B cell (primary cell): ENCODE data around the gene TRMT2A. TPM values are rescaled to one million over a fixed set of nuclear protein-coding genes. Genes with fewer than 3 reads are reported as not detected.
A peak's percentile ranks its signal among the peaks of the same experiment; 100 is the strongest.

ENCODE experiments used
- ATAC-seq: fragments of 200-7000 bp; cut with Tn5 transposase; one replicate; pipeline ENCODE4 v1.10.0; 2021; ENCODE audit warnings: low read depth, mild to moderate bottlenecking, moderate number of reproducible peaks, moderate library complexity
- CTCF ChIA-PET: fragments of 350-600 bp; sonication (Branson Sonifier 250); formaldehyde crosslinking; loops from one replicate; lab custom pipeline; 2021; ENCODE audit warnings: antibody characterized with exemption, inconsistent platforms; lab: Charles Lee
- POLR2A ChIA-PET: fragments of 350-600 bp; sonication (Branson Sonifier 250); formaldehyde crosslinking; loops from one replicate; lab custom pipeline; 2021; ENCODE audit warnings: antibody characterized with exemption; lab: Charles Lee
- DNase-seq: peaks from one replicate; pipeline ENCODE4 v3.0.0; 2013
- H2AFZ ChIP-seq: 2 replicates; pipeline ENCODE4 v1.6.1; 2012; ENCODE audit warnings: mild to moderate bottlenecking, low read depth, low read length; ENCODE audit not compliant: insufficient read depth, poor library complexity, severe bottlenecking
- H3K27ac ChIP-seq, 2 donors: 1 replicate in 1 of 2; 2 replicates in 1 of 2; pipeline ENCODE4 v1.5.1; 2012 to 2013; ENCODE audit warnings: low read length in 2 of 2, mild to moderate bottlenecking in 2 of 2, moderate library complexity in 1 of 2
- H3K27me3 ChIP-seq, 4 experiments: fragments of 200-600 bp in 1 of 4; sonication (generic) in 1 of 4; replicated peaks in 1 of 4; 1 replicate in 2 of 4; 2 replicates in 2 of 4; pipeline versions ENCODE4 v1.6.1 to v1.7.0; 2013 to 2016; ENCODE audit warnings: low read length in 3 of 4, mild to moderate bottlenecking in 2 of 4, mixed read lengths in 1 of 4, moderate library complexity in 1 of 4; ENCODE audit not compliant: insufficient read depth in 4 of 4, control insufficient read depth in 3 of 4; ENCODE audit errors: control extremely low read depth in 1 of 4
- H3K36me3 ChIP-seq, 2 experiments: replicated peaks in 1 of 2; 1 replicate in 1 of 2; 2 replicates in 1 of 2; pipeline versions ENCODE4 v1.6.1 to v1.7.1; 2013; ENCODE audit warnings: low read length in 1 of 2; ENCODE audit not compliant: insufficient read depth in 2 of 2, control insufficient read depth in 1 of 2; ENCODE audit errors: control extremely low read depth in 1 of 2, extremely low read depth in 1 of 2
- H3K4me1 ChIP-seq, 2 donors: fragments of 200-600 bp in 1 of 2; sonication (generic) in 1 of 2; 1 replicate in 1 of 2; 2 replicates in 1 of 2; pipeline versions ENCODE4 v1.5.1 to v1.6.1; 2013 to 2017; ENCODE audit warnings: low read length in 2 of 2; ENCODE audit not compliant: control insufficient read depth in 2 of 2, insufficient read depth in 2 of 2
- H3K4me2 ChIP-seq: replicated peaks from 2 replicates; pipeline ENCODE3; 2012; ENCODE audit warnings: mild to moderate bottlenecking, low read depth, low read length; ENCODE audit not compliant: poor library complexity, severe bottlenecking
- H3K4me3 ChIP-seq, 5 experiments: fragments of 200-600 bp in 1 of 5; sonication (generic) in 1 of 5; 1 replicate in 3 of 5; 2 replicates in 2 of 5; pipeline versions ENCODE4 v1.5.1 to v1.7.0; 2011 to 2016; ENCODE audit warnings: low read length in 4 of 5, mild to moderate bottlenecking in 4 of 5, low read depth in 2 of 5, control low read depth in 1 of 5, moderate library complexity in 1 of 5; ENCODE audit not compliant: insufficient read depth in 1 of 5; ENCODE audit errors: control extremely low read depth in 1 of 5, extremely low read depth in 1 of 5
- H3K79me2 ChIP-seq: fragments of 200-600 bp; sonication (generic); one replicate; pipeline ENCODE4 v1.6.0; 2016; ENCODE audit warnings: low read length; ENCODE audit not compliant: control insufficient read depth, insufficient read depth
- H3K9ac ChIP-seq: fragments of 200-600 bp; sonication (generic); 2 replicates; pipeline ENCODE4 v1.6.1; 2017; ENCODE audit warnings: mild to moderate bottlenecking, low read length, moderate library complexity
- H3K9me3 ChIP-seq, 3 donors: one replicate each; pipeline versions ENCODE4 v1.6.1 to v1.7.1; 2013; ENCODE audit warnings: low read length in 2 of 3; ENCODE audit not compliant: control insufficient read depth in 2 of 3, insufficient read depth in 1 of 3; ENCODE audit errors: control extremely low read depth in 1 of 3
- H4K20me1 ChIP-seq: 2 replicates; pipeline ENCODE4 v1.6.0; 2012; ENCODE audit warnings: mild to moderate bottlenecking, low read length; ENCODE audit not compliant: insufficient read depth, control insufficient read depth, poor library complexity, severe bottlenecking
- H3K27ac Mint-ChIP-seq: one replicate; pipeline ENCODE4 v1.8.0; 2021; ENCODE audit warnings: mixed read lengths
- H3K27me3 Mint-ChIP-seq: one replicate; pipeline ENCODE4 v1.8.0; 2021; ENCODE audit warnings: mixed read lengths
- H3K4me1 Mint-ChIP-seq: one replicate; pipeline ENCODE4 v1.8.0; 2021; ENCODE audit warnings: mixed read lengths
- H3K4me3 Mint-ChIP-seq: one replicate; pipeline ENCODE4 v1.8.0; 2021; ENCODE audit warnings: mixed read lengths
- H3K9me3 Mint-ChIP-seq: one replicate; pipeline ENCODE4 v1.8.0; 2022; ENCODE audit warnings: mixed read lengths; ENCODE audit not compliant: insufficient read depth
- CTCF ChIP-seq: fragments of 200-600 bp; IDR thresholded peaks from one replicate; pipeline ENCODE4 v1.8.0; 2022; ENCODE audit warnings: antibody characterized with exemption, mild to moderate bottlenecking
- EZH2 ChIP-seq: IDR thresholded peaks from 2 replicates; pipeline ENCODE4 v1.6.1; 2012; ENCODE audit warnings: borderline replicate concordance, low read depth, mild to moderate bottlenecking, moderate library complexity, low read length; ENCODE audit not compliant: insufficient read depth, poor library complexity, severe bottlenecking
- WGBS: methylation state at CpG from one replicate; pipeline ENCODE4 v1.1.5; 2013; ENCODE audit warnings: missing lambda C conversion rate; ENCODE audit not compliant: insufficient coverage; 5-methylcytosine and 5-hydroxymethylcytosine counted together
- intact Hi-C: fragments of 100-400 bp; cut with micrococcal nuclease; formaldehyde crosslinking; loops from one replicate; pipeline ENCODE4 v1.10.0; 2022
- polyA plus RNA-seq: library from polyadenylated mRNA; depleted of rRNA; stranded (reverse); fragments of >200 nt; gene quantifications from 2 replicates; pipeline ENCODE4 v1.2.3, GENCODE V29; 2012
- total RNA-seq, 2 donors: library from RNA; stranded (reverse); fragments of 120-200 nt in 1 of 2; gene quantifications; 1 replicate in 1 of 2; 2 replicates in 1 of 2; pipeline versions ENCODE4 v1.2.3 to v1.2.4, GENCODE V29; 2013 to 2022

TRMT2A gene
- total and polyA plus RNA-seq, 2 donors (not counting 1 experiment from before 2014, with no cell fraction given), result 95.7 to 144 TPM

GRCh38 chr22:20064545-20065262, 52.3 kb downstream of the TRMT2A start:
- Histone ChIP-seq H2AFZ (no peak overlapping the region), H3K27ac (no peak overlapping the region), H4K20me1 (peaks cover 9% of the 10 kb centered on the region), H3K4me3 (no peak overlapping the region), H3K9ac (no peak overlapping the region), H3K27me3 (no peaks in the 10 kb centered on the region), H3K4me1 (no peaks in the 10 kb centered on the region), H3K79me2 (no peaks in the 10 kb centered on the region), H3K36me3 (peaks cover 0 to 28% of the 10 kb centered on the region in 2 experiments), H3K4me2 (no peak overlapping the region), H3K9me3 (no peaks in the 10 kb centered on the region)
- ChIA-PET POLR2A (no interaction called here), CTCF (interaction anchor here (0.6 kb wide), 1 partner anchor 737 kb away, joined by 3 read pairs; no protein-coding TSS in a partner anchor)
- TF ChIP-seq EZH2 (no peak), CTCF (no peak)
- no peaks in the 10 kb centered on the region for H3K4me1 Mint-ChIP-seq
- intact Hi-C loops, result no loop called here
- no peaks in the 10 kb centered on the region for H3K27me3 Mint-ChIP-seq
- H3K4me3 Mint-ChIP-seq, result no peak overlapping the region
- ATAC-seq (no peak), DNase-seq (no peak)
- no peaks in the 10 kb centered on the region for H3K9me3 Mint-ChIP-seq
- WGBS, result 95% methylated on average over 18 of the region's 18 CpGs
- H3K27ac Mint-ChIP-seq, result peak overlapping the region; percentile 15

GRCh38 chr22:20064140-20064480, 52.9 kb downstream of the TRMT2A start:
- TF ChIP-seq CTCF (no peak), EZH2 (no peak)
- peaks cover 0 to 33% of the 10 kb centered on the region in 2 experiments for H3K36me3 ChIP-seq
- peaks cover 9% of the 10 kb centered on the region for H4K20me1 ChIP-seq
- H3K9me3 ChIP-seq, result no peaks in the 10 kb centered on the region
- no peak for ATAC-seq
- DNase-seq, result no peak
- intact Hi-C loops, result no loop called here
- Mint-ChIP-seq H3K27ac (no peak overlapping the region), H3K4me3 (no peak overlapping the region), H3K9me3 (no peaks in the 10 kb centered on the region), H3K27me3 (no peaks in the 10 kb centered on the region), H3K4me1 (no peaks in the 10 kb centered on the region)
- H3K27me3 ChIP-seq, result no peaks in the 10 kb centered on the region
- no peaks in the 10 kb centered on the region for H3K4me1 ChIP-seq
- POLR2A ChIA-PET, result no interaction called here
- H3K27ac ChIP-seq, result no peak overlapping the region
- no peak overlapping the region for H3K4me3 ChIP-seq
- CTCF ChIA-PET, result no interaction called here
- no peak overlapping the region for H2AFZ ChIP-seq
- H3K79me2 ChIP-seq, result no peaks in the 10 kb centered on the region
- H3K9ac ChIP-seq, result no peak overlapping the region
- H3K4me2 ChIP-seq, result no peak overlapping the region
- 100% methylated on average over 3 of the region's 3 CpGs for WGBS
